Measurements from ENCODE around the gene SCG5. TPM values are rescaled to one million over a fixed set of nuclear protein-coding genes. Genes with fewer than 3 reads are reported as not detected.

The SCG5 gene
- total RNA-seq, 1 experiment from 2014 or later: 1.8 TPM

DNA sequence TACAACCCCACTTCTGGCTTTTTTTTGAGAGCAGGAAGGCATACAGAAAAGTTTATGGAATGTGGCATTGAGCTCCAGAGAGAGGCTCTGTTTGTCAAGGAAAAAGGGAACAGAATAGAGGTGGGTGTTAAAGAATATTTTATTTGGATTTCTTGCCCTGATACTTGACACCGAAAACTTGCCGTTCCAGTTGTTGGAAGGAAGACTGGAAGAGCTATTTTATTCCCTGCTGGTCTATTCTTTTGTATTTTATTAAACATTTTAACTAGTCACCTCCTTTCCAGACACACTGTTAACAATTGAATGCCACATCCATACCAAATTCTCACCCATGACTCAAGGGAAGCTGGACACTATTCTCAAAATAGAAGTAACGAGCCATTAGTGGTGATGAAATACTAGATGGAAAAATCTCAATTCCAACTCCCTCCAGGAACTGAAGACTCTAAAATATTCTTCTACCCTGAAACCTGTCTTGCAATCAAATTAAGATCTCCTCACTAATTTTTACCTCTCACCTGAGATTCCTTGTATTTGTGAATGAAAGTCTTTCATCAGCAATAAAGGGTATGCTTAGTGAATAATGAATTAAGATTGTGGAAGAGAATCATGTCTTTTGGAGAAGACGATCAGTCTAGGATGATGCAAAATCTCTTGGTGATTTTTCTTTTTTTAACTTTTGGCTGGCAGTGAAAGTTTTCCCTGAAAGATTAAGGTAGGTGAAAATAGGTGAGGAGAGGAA is 104.8 kb downstream of the SCG5 start:
- no peak for DNase-seq
- Histone ChIP-seq H4K20me1 (ENCODE audit: insufficient read depth, low read depth, low read length) (no peaks in the 10 kb centered on the region), H2AFZ (ENCODE audit: low read length) (no peak overlapping the region), H3K4me1 (ENCODE audit: low read length) (no peaks in the 10 kb centered on the region), H3K9ac (ENCODE audit: low read length) (no peak overlapping the region), H3K79me2 (ENCODE audit: low read length) (no peaks in the 10 kb centered on the region), H3K4me3 (ENCODE audit: low read length) (no peak overlapping the region), H3K27me3 (ENCODE audit: low read length) (0 out of 2 replicates have a peak, but pooled peaks cover 2% of the 10 kb centered on the region), H3K9me3 (ENCODE audit: low read length) (no peaks in the 10 kb centered on the region), H3K36me3 (ENCODE audit: insufficient read depth, low read length) (no peaks in the 10 kb centered on the region), H3K4me2 (ENCODE audit: low read depth, low read length, poor library complexity, severe bottlenecking) (no peak overlapping the region), H3K9me2 (replicated peaks; ENCODE audit: insufficient read depth, low read length) (no peaks in the 10 kb centered on the region), H3K27ac (ENCODE audit: low read length) (no peak overlapping the region)

Small RNA genes lying within 50 kb of the gene (small RNA-seq; reads per million reads assigned to genes)
- not detected for gene RN7SL286P

Other genes starting within 250 kb of the SCG5 start
- gene GOLGA8K, start 238.4 kb upstream of the SCG5 start, total RNA-seq (2014; rRNA removed; shearing (Covaris generic); ENCODE audit: low replicate concordance): not detected in 2 replicates
- not detected in 2 replicates for gene GOLGA8O, start 186.1 kb upstream of the SCG5 start, total RNA-seq (2014; rRNA removed; shearing (Covaris generic); ENCODE audit: low replicate concordance)
- gene GOLGA8N, start 48.3 kb upstream of the SCG5 start, total RNA-seq (2014; rRNA removed; shearing (Covaris generic); ENCODE audit: low replicate concordance): 0.07 and 1.5 TPM in 2 replicates
- 22.2 and 35.5 TPM in 2 replicates for gene ARHGAP11A, start 26.2 kb upstream of the SCG5 start, total RNA-seq (2014; rRNA removed; shearing (Covaris generic); ENCODE audit: low replicate concordance)
- not detected in 2 replicates for gene GREM1, start 76.3 kb downstream of the SCG5 start, total RNA-seq (2014; rRNA removed; shearing (Covaris generic); ENCODE audit: low replicate concordance)